ENCODE data around the gene RDM1.

The RDM1 gene

DNA sequence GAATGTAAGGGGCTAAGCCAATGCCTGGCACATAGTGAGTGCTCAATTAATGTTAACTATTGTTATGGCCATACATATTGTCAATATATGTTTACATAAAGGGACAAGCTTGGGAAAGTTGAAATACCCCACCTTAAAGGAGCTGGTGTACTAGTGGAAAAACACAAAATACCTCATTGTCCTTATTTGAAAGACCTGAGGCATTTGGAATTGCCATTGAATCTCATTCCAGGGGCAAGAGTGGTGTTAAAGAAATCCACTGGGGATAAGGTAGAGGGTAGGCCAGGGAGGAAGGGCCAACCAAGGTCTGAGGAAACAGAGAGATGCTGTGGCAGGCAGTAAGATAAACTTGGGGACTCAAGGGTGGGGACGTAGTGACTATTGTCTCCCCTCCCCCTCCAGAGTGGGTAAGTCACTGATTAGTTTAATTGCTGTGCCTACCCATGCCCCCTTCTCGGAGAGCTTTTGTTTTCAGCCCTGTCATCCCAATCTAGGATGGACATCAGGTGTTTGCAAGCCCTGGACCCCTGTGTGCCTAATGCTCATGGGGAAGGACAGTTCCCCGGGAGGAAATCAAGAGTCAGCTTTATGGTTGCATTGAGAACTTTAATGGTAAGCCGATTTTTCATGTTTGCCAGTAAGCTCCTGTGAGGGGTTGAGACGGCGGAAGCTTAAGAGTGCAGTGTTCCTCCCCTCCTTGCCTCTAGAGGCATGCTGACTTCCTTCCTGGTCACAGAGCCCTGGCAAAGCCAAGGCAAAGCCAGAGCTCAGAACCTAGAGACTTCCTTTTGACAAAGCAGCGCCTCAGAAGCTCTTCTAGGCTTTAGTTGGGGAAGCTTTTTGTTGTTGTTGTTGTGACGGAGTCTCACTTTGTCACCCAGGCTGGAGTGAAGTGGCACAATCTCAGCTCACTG lies 59.4 kb downstream of the RDM1 start:
- no peak for DNase-seq

DNA sequence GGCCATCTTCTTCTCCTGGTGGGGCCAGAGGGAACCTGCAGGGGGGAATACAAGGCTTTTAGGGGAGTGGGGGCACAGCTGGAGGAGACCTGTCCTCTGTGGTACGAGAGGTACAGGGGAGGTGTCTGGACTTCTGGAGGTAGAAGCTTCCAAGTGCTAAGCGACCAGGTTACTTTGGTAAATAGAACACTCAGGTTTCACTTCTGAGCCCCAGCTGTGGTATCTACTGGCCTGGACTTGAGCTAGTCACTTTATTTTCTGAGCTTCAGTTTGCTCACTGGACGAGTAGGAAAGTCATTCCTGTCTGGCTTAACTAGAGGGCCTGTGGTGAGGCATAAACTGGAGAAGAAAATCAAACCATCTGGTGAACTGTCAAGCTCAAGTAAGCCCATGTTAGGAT lies 61.8 kb downstream of the RDM1 start, which contains the start of gene HEATR9:
Gene HEATR9, minus strand, starts transcription at position 155 of the 400 bp plus-strand sequence. Its CDS starts 149 bp downstream, at position 6.
- DNase-seq: no peak

Data from stimulated activated CD4-positive, alpha-beta T cell treated with anti-CD3 and anti-CD28 coated beads, Interleukin-4, amount 100 ng/mL, for 4 hours (primary cell).